CMK (cell line): ENCODE data around the gene FZD10.

Source experiments
- DNase-seq: peaks from one replicate; pipeline ENCODE4 v3.0.0-alpha.2; 2010; ENCODE audit warnings: low read depth

FZD10 gene

GRCh38 chr12:130154276-130155070 lies 7.8 kb upstream of the FZD10 start:
- no peak for DNase-seq

GRCh38 chr12:130155416-130156073 lies 6.7 kb upstream of the FZD10 start:
- DNase-seq, result no peak

- no peak for DNase-seq
Measured at GRCh38 chr12:130156652-130157275, 5.5 kb upstream of the FZD10 start.

GRCh38 chr12:130157998-130158753 lies 4.1 kb upstream of the FZD10 start:
- no peak for DNase-seq

GRCh38 chr12:130158754-130159059 lies 3.6 kb upstream of the FZD10 start:
- no peak for DNase-seq

- no peak for DNase-seq
Measured at GRCh38 chr12:130160306-130160705, 2.0 kb upstream of the FZD10 start.

- DNase-seq, result no peak
Measured at GRCh38 chr12:130160711-130161231, 1.5 kb upstream of the FZD10 start.

GRCh38 chr12:130161261-130162243 lies 712 bp upstream of the FZD10 start:
- DNase-seq, result no peak

- no peak for DNase-seq
Measured at GRCh38 chr12:130162745-130163460, 639 bp downstream of the FZD10 start.

- no peak for DNase-seq
Measured at GRCh38 chr12:130163461-130164215, 1.4 kb downstream of the FZD10 start.

GRCh38 chr12:130164216-130164542 lies 1.9 kb downstream of the FZD10 start:
- DNase-seq, result no peak

GRCh38 chr12:130164936-130165335 lies 2.7 kb downstream of the FZD10 start:
- DNase-seq, result no peak

- DNase-seq, result no peak
Measured at GRCh38 chr12:130166306-130166705, 4.0 kb downstream of the FZD10 start.

- no peak for DNase-seq
Measured at GRCh38 chr12:130167537-130167936, 5.3 kb downstream of the FZD10 start.

- DNase-seq, result no peak
Measured at GRCh38 chr12:130169256-130169655, 7.0 kb downstream of the FZD10 start.

GRCh38 chr12:130169924-130170323 lies 7.7 kb downstream of the FZD10 start:
- DNase-seq, result no peak

GRCh38 chr12:130170611-130171010 lies 8.3 kb downstream of the FZD10 start:
- DNase-seq, result no peak

GRCh38 chr12:130177635-130178242 lies 15.5 kb downstream of the FZD10 start:
- DNase-seq, result no peak

GRCh38 chr12:130178282-130178681 lies 16.0 kb downstream of the FZD10 start:
- no peak for DNase-seq
